KOPT-K1 (cell line): ENCODE results near the gene IQCH.
"Not testable (repeated sequence)": the region's sequence is repeated elsewhere in the genome, so short reads cannot be mapped to it uniquely, and the experiment has no call there.

Experiments
- H3K27ac ChIP-seq: fragments of 200-600 bp; sonication (generic); 2 replicates; pipeline ENCODE4 v1.5.1; 2016; ENCODE audit warnings: antibody characterized with exemption, mild to moderate bottlenecking, low read depth, low read length; ENCODE audit not compliant: poor library complexity, severe bottlenecking
- H3K36me3 ChIP-seq: fragments of 200-600 bp; sonication (generic); 2 replicates; pipeline ENCODE4 v1.5.1; 2017; ENCODE audit warnings: antibody characterized with exemption, mild to moderate bottlenecking, low read length, moderate library complexity; ENCODE audit not compliant: insufficient read depth
- H3K9me3 ChIP-seq: fragments of 200-600 bp; sonication (generic); 2 replicates; pipeline ENCODE4 v1.5.1; 2017; ENCODE audit warnings: antibody characterized with exemption, low read length, mild to moderate bottlenecking; ENCODE audit not compliant: insufficient read depth, poor library complexity, severe bottlenecking

IQCH gene

GRCh38 chr15:67230504-67230903 lies 24.1 kb upstream of the IQCH start:
- Histone ChIP-seq H3K27ac (no peak overlapping the region), H3K36me3 (peaks cover 79% of the 10 kb centered on the region), H3K9me3 (no peaks in the 10 kb centered on the region)

GRCh38 chr15:67232591-67232990 lies 22.0 kb upstream of the IQCH start:
- H3K9me3 ChIP-seq, result no peaks in the 10 kb centered on the region
- peaks cover 74% of the 10 kb centered on the region for H3K36me3 ChIP-seq
- no peak overlapping the region for H3K27ac ChIP-seq

- Histone ChIP-seq H3K9me3 (no peaks in the 10 kb centered on the region), H3K27ac (peak overlapping the region; percentile 4), H3K36me3 (peaks cover 9% of the 10 kb centered on the region)
Observed at GRCh38 chr15:67240235-67241131, 14.1 kb upstream of the IQCH start.

- Histone ChIP-seq H3K27ac (peak overlapping the region; percentile 45), H3K36me3 (peaks cover 10% of the 10 kb centered on the region), H3K9me3 (no peaks in the 10 kb centered on the region)
Observed at GRCh38 chr15:67241132-67241855, 13.3 kb upstream of the IQCH start.

GRCh38 chr15:67242708-67243111 lies 11.9 kb upstream of the IQCH start:
- Histone ChIP-seq H3K27ac (no peak overlapping the region), H3K9me3 (peaks cover 3% of the 10 kb centered on the region), H3K36me3 (peaks cover 15% of the 10 kb centered on the region)

- Histone ChIP-seq H3K9me3 (peaks cover 3% of the 10 kb centered on the region), H3K36me3 (peaks cover 15% of the 10 kb centered on the region), H3K27ac (no peak overlapping the region)
Observed at GRCh38 chr15:67244971-67245478, 9.6 kb upstream of the IQCH start.

- not testable (repeated sequence) for H3K9me3 ChIP-seq, H3K27ac ChIP-seq
- peaks cover 15% of the 10 kb centered on the region for H3K36me3 ChIP-seq
Observed at GRCh38 chr15:67246606-67247005, 8.0 kb upstream of the IQCH start.

- no peak overlapping the region for H3K27ac ChIP-seq
- H3K36me3 ChIP-seq, result peaks cover 15% of the 10 kb centered on the region
- peaks cover 3% of the 10 kb centered on the region for H3K9me3 ChIP-seq
Observed at GRCh38 chr15:67248011-67248505, 6.5 kb upstream of the IQCH start.

GRCh38 chr15:67249830-67250229 lies 4.8 kb upstream of the IQCH start:
- no peak overlapping the region for H3K27ac ChIP-seq
- peaks cover 3% of the 10 kb centered on the region for H3K9me3 ChIP-seq
- H3K36me3 ChIP-seq, result peaks cover 15% of the 10 kb centered on the region

- no peak overlapping the region for H3K27ac ChIP-seq
- H3K36me3 ChIP-seq, result peaks cover 6% of the 10 kb centered on the region; the same call in 1 of the 2 replicates
- H3K9me3 ChIP-seq, result peaks cover 3% of the 10 kb centered on the region
Observed at GRCh38 chr15:67251318-67251717, 3.3 kb upstream of the IQCH start.

GRCh38 chr15:67253101-67253500 lies 1.5 kb upstream of the IQCH start:
- Histone ChIP-seq H3K9me3 (no peaks in the 10 kb centered on the region), H3K36me3 (no peaks in the 10 kb centered on the region; the same call in 1 of the 2 replicates), H3K27ac (no peak overlapping the region)

- no peaks in the 10 kb centered on the region for H3K9me3 ChIP-seq
- H3K36me3 ChIP-seq, result no peaks in the 10 kb centered on the region; the same call in 1 of the 2 replicates
- peak overlapping the region; percentile 77 for H3K27ac ChIP-seq
Observed at GRCh38 chr15:67253549-67254237, 893 bp upstream of the IQCH start.

- Histone ChIP-seq H3K36me3 (no peaks in the 10 kb centered on the region), H3K9me3 (no peaks in the 10 kb centered on the region), H3K27ac (no peak overlapping the region)
Observed at GRCh38 chr15:67256051-67256450, 1.5 kb downstream of the IQCH start.

GRCh38 chr15:67258412-67258811 lies 3.8 kb downstream of the IQCH start:
- H3K36me3 ChIP-seq, H3K27ac ChIP-seq, H3K9me3 ChIP-seq: not testable (repeated sequence)

- no peaks in the 10 kb centered on the region for H3K36me3 ChIP-seq
- no peaks in the 10 kb centered on the region for H3K9me3 ChIP-seq
- no peak overlapping the region for H3K27ac ChIP-seq
Observed at GRCh38 chr15:67259379-67259778, 4.8 kb downstream of the IQCH start.
